KMS-11 (cell line): Measurements from ENCODE around the gene LENEP.

Experiments
- H2AFZ ChIP-seq: fragments of 200-600 bp; sonication (generic); 2 replicates; pipeline ENCODE4 v1.6.1; 2016; ENCODE audit warnings: antibody characterized with exemption, mixed run types, low read depth
- H3K27ac ChIP-seq: fragments of 200-600 bp; sonication (generic); 2 replicates; pipeline ENCODE4 v1.6.1; 2016; ENCODE audit warnings: mild to moderate bottlenecking, mixed run types
- H3K27me3 ChIP-seq: fragments of 200-600 bp; sonication (generic); 2 replicates; pipeline ENCODE4 v1.6.1; 2017; ENCODE audit warnings: mild to moderate bottlenecking, low read depth, mixed run types, moderate library complexity; ENCODE audit not compliant: insufficient read depth
- H3K36me3 ChIP-seq: fragments of 200-600 bp; sonication (generic); 2 replicates; pipeline ENCODE4 v1.6.1; 2017; ENCODE audit warnings: mild to moderate bottlenecking, mixed run types; ENCODE audit not compliant: insufficient read depth
- H3K4me1 ChIP-seq: fragments of 200-600 bp; sonication (generic); 2 replicates; pipeline ENCODE4 v1.6.1; 2016; ENCODE audit warnings: mild to moderate bottlenecking, low read depth, mixed run types; ENCODE audit not compliant: poor library complexity, severe bottlenecking
- H3K4me2 ChIP-seq: fragments of 200-600 bp; sonication (generic); 2 replicates; pipeline ENCODE4 v1.7.0; 2016; ENCODE audit warnings: mild to moderate bottlenecking, mixed run types
- H3K4me3 ChIP-seq: fragments of 200-600 bp; sonication (generic); IDR thresholded peaks from 2 replicates; pipeline ENCODE4 v1.6.1; 2017; ENCODE audit warnings: low read depth, low read length, mixed read lengths; ENCODE audit not compliant: insufficient read depth
- H3K79me2 ChIP-seq: fragments of 200-600 bp; sonication (generic); 2 replicates; pipeline ENCODE4 v1.6.1; 2016; ENCODE audit warnings: low read depth, mixed run types; ENCODE audit not compliant: insufficient read depth
- H3K9ac ChIP-seq: fragments of 200-600 bp; sonication (generic); 2 replicates; pipeline ENCODE4 v1.6.1; 2016; ENCODE audit warnings: mild to moderate bottlenecking, mixed run types
- H4K20me1 ChIP-seq: fragments of 200-600 bp; sonication (generic); 2 replicates; pipeline ENCODE4 v1.6.1; 2016; ENCODE audit warnings: mild to moderate bottlenecking, mixed run types; ENCODE audit not compliant: insufficient read depth
- CTCF ChIP-seq: fragments of 200-600 bp; sonication (generic); conservative IDR thresholded peaks from 2 replicates; pipeline ENCODE4 v1.6.1; 2017; ENCODE audit warnings: low read depth, mild to moderate bottlenecking, antibody characterized with exemption, low read length, moderate library complexity, mixed read lengths

The LENEP gene

GRCh38 chr1:155042789-155043188 is 49.4 kb downstream of the LENEP start:
- peaks cover 5% of the 10 kb centered on the region; the same call in 1 of the 2 replicates for H3K27me3 ChIP-seq
- H3K4me3 ChIP-seq = no peak overlapping the region
- peaks cover 36% of the 10 kb centered on the region for H3K4me1 ChIP-seq
- TF ChIP-seq CTCF = no peak
- H3K36me3 ChIP-seq = no peaks in the 10 kb centered on the region
- no peak overlapping the region for H2AFZ ChIP-seq
- no peaks in the 10 kb centered on the region for H3K79me2 ChIP-seq
- H3K9ac ChIP-seq = no peak overlapping the region
- no peak overlapping the region for H3K27ac ChIP-seq
- H4K20me1 ChIP-seq = no peaks in the 10 kb centered on the region
- no peak overlapping the region for H3K4me2 ChIP-seq

- H3K9ac ChIP-seq = no peak overlapping the region
Observed at GRCh38 chr1:155043301-155043702, 49.9 kb downstream of the LENEP start.

GRCh38 chr1:155043793-155044192 is 50.4 kb downstream of the LENEP start:
- TF ChIP-seq CTCF = no peak
- H3K27me3 ChIP-seq = no peaks in the 10 kb centered on the region; the same call in 1 of the 2 replicates
- H3K27ac ChIP-seq = no peak overlapping the region
- no peak overlapping the region for H3K4me3 ChIP-seq
- no peaks in the 10 kb centered on the region for H3K79me2 ChIP-seq
- no peak overlapping the region for H3K4me2 ChIP-seq
- H3K4me1 ChIP-seq = peaks cover 33% of the 10 kb centered on the region
- H4K20me1 ChIP-seq = no peaks in the 10 kb centered on the region
- H3K9ac ChIP-seq = no peak overlapping the region
- H3K36me3 ChIP-seq = no peaks in the 10 kb centered on the region
- H2AFZ ChIP-seq = no peak overlapping the region

More at GRCh38 chr1:155043301-155043702, 49.9 kb downstream of the LENEP start:
- H3K79me2 ChIP-seq = no peaks in the 10 kb centered on the region
- no peak overlapping the region for H3K4me3 ChIP-seq
- no peaks in the 10 kb centered on the region for H4K20me1 ChIP-seq
- TF ChIP-seq CTCF = no peak
- H3K27ac ChIP-seq = no peak overlapping the region
- no peaks in the 10 kb centered on the region for H3K36me3 ChIP-seq
- peaks cover 1% of the 10 kb centered on the region; the same call in 1 of the 2 replicates for H3K27me3 ChIP-seq
- H2AFZ ChIP-seq = no peak overlapping the region
- H3K4me2 ChIP-seq = no peak overlapping the region
- H3K4me1 ChIP-seq = peaks cover 36% of the 10 kb centered on the region
